Mammary epithelial cell (primary cell): ENCODE measurements around the gene SSU72.

Experiments used
- CTCF ChIP-seq, 2 donors: IDR thresholded peaks in 1 of 2; conservative IDR thresholded peaks in 1 of 2; 2 replicates each; pipeline ENCODE4 v1.5.1; 2011 to 2012; ENCODE audit warnings: inconsistent platforms in 2 of 2, low read length in 2 of 2, mild to moderate bottlenecking in 2 of 2, control low read depth in 1 of 2, low read depth in 1 of 2; ENCODE audit not compliant: insufficient read depth in 1 of 2; ENCODE audit errors: extremely low read depth in 1 of 2
- EZH2 ChIP-seq: IDR thresholded peaks from 2 replicates; pipeline ENCODE4 v1.6.1; 2012; ENCODE audit warnings: low read length, inconsistent platforms, borderline replicate concordance

GRCh38 chr1:1599030-1599934 is 24.6 kb upstream of the SSU72 start:
- TF ChIP-seq CTCF (conservative IDR thresholded peaks at IDR 0.05 in 1 of 2, IDR thresholded peaks at IDR 0.05 in 1 of 2; ENCODE audit: extremely low read depth in 1 of 2, insufficient read depth in 1 of 2, low read depth in 1 of 2, low read length in 2 of 2) (no peak), EZH2 (no peak)
